ENCODE results near the gene HYAL3. TPM values are rescaled to one million over a fixed set of nuclear protein-coding genes. Genes with fewer than 3 reads are reported as not detected.

HYAL3 gene
- total RNA-seq = 8.4 and 8.5 TPM in 2 replicates

GRCh38 chr3:50298836-50299637, at the start of gene HYAL3, which contains the start of gene NAA80:
Gene HYAL3 (minus strand): TSS chr3:50299405. CDS start chr3:50295602, 3,803 bp downstream.
Gene NAA80 (minus strand): TSS chr3:50299405. CDS start chr3:50297463, 1,942 bp downstream.

DNA sequence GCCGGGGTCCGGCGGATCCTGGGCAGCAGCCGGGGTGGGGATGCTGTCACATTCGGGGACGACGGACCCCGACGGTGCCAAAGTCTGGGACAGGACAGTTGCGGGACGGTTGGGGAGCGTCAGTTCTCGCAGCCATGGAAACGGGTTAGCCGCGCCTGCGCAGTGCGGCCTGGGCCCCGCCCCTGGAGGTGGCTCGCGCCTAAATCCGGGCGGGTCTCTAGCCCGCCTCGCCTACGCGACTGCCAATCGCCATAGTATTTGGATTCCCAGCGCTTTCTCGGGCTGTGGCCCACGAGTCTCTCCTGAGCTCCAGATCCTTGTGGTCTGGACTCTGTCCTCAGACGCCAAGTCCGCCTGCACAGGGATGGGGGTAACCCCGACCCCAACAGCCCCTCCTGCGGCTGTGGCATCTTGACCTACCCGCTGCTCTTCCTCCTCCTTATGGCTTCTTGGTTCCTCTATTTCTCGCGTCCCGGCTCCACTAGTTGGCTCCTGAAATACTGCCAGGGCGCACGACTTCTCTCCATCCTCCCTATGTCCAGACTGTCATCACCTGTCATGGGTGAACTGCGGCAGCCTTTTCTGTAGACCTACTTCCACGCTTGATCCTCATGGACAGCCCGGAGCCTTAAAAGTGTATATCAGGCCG, 46.5 kb upstream of the HYAL3 start, which contains the start of gene ZMYND10:
Gene ZMYND10, minus strand, starts transcription at position 147 of the 649 bp plus-strand sequence. CDS start 153 bp downstream, outside the sequence.

GRCh38 chr3:50340448-50341329, 41.5 kb upstream of the HYAL3 start, which contains the start of gene RASSF1:
Gene RASSF1 (minus strand): TSS chr3:50340836. CDS start chr3:50340805, 31 bp downstream.

DNA sequence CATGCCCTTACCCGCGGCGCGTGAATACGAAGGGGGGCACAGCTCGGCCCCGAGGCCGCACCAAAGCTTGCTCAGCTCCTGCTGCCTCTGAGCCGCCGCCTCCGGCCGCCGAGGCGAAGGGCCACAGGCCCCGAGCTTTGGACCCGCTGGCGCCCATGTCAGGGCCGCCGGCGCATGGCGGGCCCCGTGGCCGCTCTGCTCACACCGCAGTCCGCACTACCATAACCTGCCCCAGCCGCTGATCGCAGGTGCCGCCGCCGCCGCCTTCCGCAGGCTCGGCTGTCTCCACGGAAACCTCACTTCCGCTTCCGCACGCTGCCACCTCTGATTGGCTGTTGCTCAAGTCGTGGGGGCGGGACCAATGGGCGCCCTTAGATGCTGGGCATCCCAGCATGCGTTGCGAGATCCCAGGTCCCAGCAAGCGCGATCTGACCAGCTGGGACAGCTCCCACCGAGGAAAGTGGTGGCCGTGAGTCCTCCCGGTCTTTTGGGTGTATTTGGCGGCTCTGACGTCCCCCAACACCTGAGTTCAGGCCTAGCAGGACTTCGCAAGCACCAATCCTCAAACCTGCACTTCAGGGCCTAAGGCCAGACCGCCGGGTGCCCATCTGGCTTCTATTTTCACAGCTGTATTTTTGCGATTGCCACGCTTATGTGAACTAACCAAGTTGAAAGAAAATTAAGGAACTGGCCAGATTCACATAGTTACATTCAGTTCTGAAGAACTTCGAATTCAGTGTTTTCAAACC, 28.9 kb upstream of the HYAL3 start, which contains the start of gene TUSC2:
Gene TUSC2, minus strand, starts transcription at position 281 of the 749 bp plus-strand sequence. Its CDS starts 124 bp downstream, at position 157.

DNA sequence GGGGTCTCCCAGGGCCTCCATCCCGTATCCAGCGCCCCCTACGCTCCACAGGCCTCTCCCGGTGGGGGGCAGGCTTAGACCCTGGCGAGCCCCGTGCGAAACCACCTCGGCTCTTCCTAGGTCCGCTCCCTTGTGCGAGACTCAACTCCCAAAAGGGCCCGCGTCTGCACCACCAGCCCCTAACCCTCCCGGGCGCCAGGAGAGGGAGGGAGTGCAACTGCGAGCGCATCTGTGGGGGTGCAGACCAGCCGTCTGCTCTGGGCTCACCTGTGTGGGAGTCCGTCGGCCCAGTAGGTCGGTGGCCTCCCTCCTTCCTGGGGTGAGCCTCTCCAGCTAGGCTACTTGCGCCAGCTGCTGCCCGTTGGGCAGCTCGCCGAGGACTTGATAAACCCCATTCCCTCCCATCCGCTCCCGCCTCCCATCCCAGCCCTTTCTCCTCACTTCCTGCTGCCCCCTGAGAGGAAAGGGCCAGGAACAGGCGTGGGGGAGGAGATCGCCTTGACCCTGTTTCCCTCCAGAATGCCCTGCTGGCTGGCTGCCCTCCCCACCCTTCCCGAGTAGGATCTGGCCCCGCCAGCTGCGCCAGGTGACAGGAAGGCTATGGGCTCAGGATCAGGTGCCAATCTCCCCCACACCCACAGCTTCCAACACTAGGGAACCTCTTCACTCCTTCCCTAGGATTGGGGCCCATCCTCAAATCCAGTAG, 23.3 kb upstream of the HYAL3 start, which contains the start of gene HYAL2:
Gene HYAL2, minus strand, starts transcription at position 360 of the 706 bp plus-strand sequence. CDS start 2,256 bp downstream, outside the sequence.

DNA sequence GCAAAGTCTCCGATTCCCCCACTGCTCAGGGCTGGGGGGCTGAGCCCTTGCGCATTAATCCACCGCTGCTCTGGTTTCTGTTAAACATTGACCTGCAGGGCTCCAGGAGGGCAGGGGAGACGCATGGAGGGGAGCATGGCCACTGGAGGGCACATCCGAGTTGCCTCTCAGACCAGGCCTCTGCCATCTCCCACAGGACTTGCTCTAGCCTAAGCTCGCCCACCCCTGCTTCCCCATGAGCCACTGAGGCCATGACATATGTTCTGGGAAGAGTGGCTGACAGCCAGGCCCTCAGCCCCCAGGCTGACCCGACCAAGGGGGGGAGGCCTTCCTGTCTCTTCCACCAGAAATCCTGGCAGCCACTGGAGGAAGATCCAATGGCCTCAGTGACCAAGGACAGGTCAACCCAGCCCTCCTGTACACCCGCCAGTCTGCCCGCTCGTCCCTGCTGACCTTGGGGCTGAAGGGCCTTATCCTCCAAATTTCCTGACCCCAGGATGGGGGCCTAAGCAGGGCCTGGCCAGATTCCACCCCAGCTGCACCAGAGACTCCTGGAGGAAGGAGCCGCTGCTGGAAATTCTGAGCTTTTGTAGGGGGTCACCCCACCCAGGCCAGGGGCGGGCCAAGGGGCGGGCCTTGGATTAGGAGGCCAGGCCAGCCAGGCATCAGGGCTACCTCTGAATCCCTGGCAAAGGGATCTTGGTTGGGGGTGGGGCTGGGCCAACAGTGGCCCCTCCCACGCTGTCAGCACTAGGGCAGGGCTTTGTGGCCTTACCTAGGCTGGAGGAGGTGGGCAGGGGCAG, 4.0 kb upstream of the HYAL3 start, which contains the start of gene HYAL1:
Gene HYAL1, minus strand, starts transcription at position 562 of the 803 bp plus-strand sequence. CDS start 618 bp downstream, outside the sequence.

GRCh38 chr3:50292159-50293078, 6.8 kb downstream of the HYAL3 start, which contains the start of gene IFRD2:
Gene IFRD2 (minus strand): TSS chr3:50292429. CDS start chr3:50292274, 155 bp downstream.

GRCh38 chr3:50278880-50279224, 20.4 kb downstream of the HYAL3 start, which contains the start of gene LSMEM2:
Gene LSMEM2 (plus strand): TSS chr3:50279087. CDS start chr3:50279114, 27 bp downstream.

GRCh38 chr3:50268703-50269451, 30.3 kb downstream of the HYAL3 start, which contains the start of gene SEMA3B:
Gene SEMA3B (plus strand): TSS chr3:50269147. CDS start chr3:50269241, 94 bp downstream.

Other genes with a start within 250 kb of the HYAL3 start
- gene RBM5, start 210.5 kb downstream of the HYAL3 start, total RNA-seq = 103 and 202 TPM in 2 replicates
- 37.3 and 205 TPM in 2 replicates for gene SEMA3F, start 144.1 kb downstream of the HYAL3 start, total RNA-seq
- not detected in 2 replicates for gene GNAT1, start 107.8 kb downstream of the HYAL3 start, total RNA-seq
- not detected in 2 replicates for gene SLC38A3, start 94.1 kb downstream of the HYAL3 start, total RNA-seq
- gene GNAI2, start 63.2 kb downstream of the HYAL3 start, total RNA-seq = 82.7 and 168 TPM in 2 replicates
- gene SEMA3B, start 30.3 kb downstream of the HYAL3 start, total RNA-seq = 5.1 and 7.5 TPM in 2 replicates
- not detected in 2 replicates for gene LSMEM2, start 20.3 kb downstream of the HYAL3 start, total RNA-seq
- 117 and 171 TPM in 2 replicates for gene IFRD2, start 7.0 kb downstream of the HYAL3 start, total RNA-seq
- gene NAA80, start within 50 bp of the HYAL3 start, total RNA-seq = 2.7 and 2.9 TPM in 2 replicates
- 4.5 and 5.8 TPM in 2 replicates for gene HYAL1, start 4.2 kb upstream of the HYAL3 start, total RNA-seq
- 59.1 and 76.5 TPM in 2 replicates for gene HYAL2, start 23.3 kb upstream of the HYAL3 start, total RNA-seq
- gene TUSC2, start 28.8 kb upstream of the HYAL3 start, total RNA-seq = 15.7 and 26.0 TPM in 2 replicates
- gene RASSF1, start 41.4 kb upstream of the HYAL3 start, total RNA-seq = 14.9 and 19.8 TPM in 2 replicates
- 0.21 and 0.34 TPM in 2 replicates for gene ZMYND10, start 46.3 kb upstream of the HYAL3 start, total RNA-seq
- gene NPRL2, start 51.4 kb upstream of the HYAL3 start, total RNA-seq = 11.3 and 14.7 TPM in 2 replicates
- gene CYB561D2, start 51.5 kb upstream of the HYAL3 start, total RNA-seq = 13.7 and 14.2 TPM in 2 replicates
- 28.0 and 33.0 TPM in 2 replicates for gene TMEM115, start 60.1 kb upstream of the HYAL3 start, total RNA-seq
- gene CACNA2D2, start 204.2 kb upstream of the HYAL3 start, total RNA-seq = under 0.01 TPM in 1 of 2 replicates, not detected in the other